Keratinocyte (primary cell): ENCODE measurements around the gene GPS1.

Experiments
- CTCF ChIP-seq, 3 experiments: IDR thresholded peaks in 1 of 3; conservative IDR thresholded peaks in 1 of 3; optimal IDR thresholded peaks in 1 of 3; 2 replicates in 2 of 3; 3 replicates in 1 of 3; pipeline versions ENCODE3 to v1.5.1; 2011; ENCODE audit warnings: low read length in 3 of 3, mild to moderate bottlenecking in 3 of 3, moderate library complexity in 2 of 3, control low read depth in 1 of 3, inconsistent platforms in 1 of 3; ENCODE audit not compliant: insufficient read depth in 2 of 3; ENCODE audit errors: extremely low read depth in 1 of 3
- EZH2 ChIP-seq: IDR thresholded peaks from one replicate; pipeline ENCODE4 v1.6.1; 2012; ENCODE audit warnings: inconsistent platforms, mild to moderate bottlenecking, low read length, moderate library complexity

DNA sequence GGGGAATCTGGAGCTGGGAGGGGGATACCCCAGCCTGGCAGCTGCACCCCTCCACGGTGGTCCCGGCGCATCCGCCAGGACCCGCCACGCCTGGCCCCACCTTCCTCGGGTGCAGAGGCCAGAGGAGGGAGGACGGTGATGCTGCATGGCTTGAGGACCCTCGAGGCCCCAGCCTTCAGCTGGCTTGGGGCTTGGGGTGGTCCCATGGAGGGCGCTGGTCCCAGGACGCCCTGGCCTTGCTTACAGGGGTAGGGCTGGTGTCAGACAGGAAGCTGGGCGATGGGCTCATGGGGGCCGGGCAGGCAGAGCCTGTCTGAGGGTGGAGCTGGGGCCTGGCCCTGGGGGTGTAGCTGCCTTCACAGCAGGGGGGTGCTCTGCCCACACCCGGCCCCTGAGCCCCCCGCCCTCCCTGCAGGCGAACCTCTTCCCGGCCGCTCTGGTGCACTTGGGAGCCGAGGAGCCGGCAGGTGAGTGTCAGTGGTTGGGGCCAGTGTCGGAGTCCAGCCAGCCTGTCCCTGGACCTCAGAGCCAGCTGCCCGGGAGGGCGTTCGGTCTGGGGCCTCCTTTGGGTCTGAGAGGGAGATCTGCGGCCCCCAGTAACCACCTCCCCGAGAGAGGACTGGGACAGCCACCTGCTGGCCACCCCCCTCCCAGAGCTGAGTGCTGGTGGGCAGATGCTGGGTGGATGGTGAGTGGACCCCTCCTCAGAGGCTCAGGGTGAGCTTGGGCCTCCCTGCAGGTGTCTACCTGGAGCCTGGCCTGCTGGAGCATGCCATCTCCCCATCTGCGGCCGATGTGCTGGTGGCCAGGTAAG, 35.4 kb upstream of the GPS1 start:
- no peak for TF ChIP-seq EZH2
- no peak for TF ChIP-seq CTCF (optimal IDR thresholded peaks at IDR 0.05 in 1 of 3, IDR thresholded peaks at IDR 0.05 in 1 of 3, conservative IDR thresholded peaks at IDR 0.05 in 1 of 3; ENCODE audit: extremely low read depth in 1 of 3, insufficient read depth in 2 of 3, low read length in 3 of 3)
